Epithelial cell of proximal tubule (primary cell): ENCODE data around the gene LPIN2. TPM values are rescaled to one million over a fixed set of nuclear protein-coding genes. Genes with fewer than 3 reads are reported as not detected.
A peak's percentile ranks its signal among the peaks of the same experiment; 100 is the strongest.

Experiments
- DNase-seq: peaks from one replicate; pipeline ENCODE4 v3.0.0-alpha.2; 2011; ENCODE audit warnings: low read depth
- H3K4me3 ChIP-seq: 2 replicates; pipeline ENCODE4 v1.5.1; 2011; ENCODE audit warnings: low read depth, mild to moderate bottlenecking, low read length
- total RNA-seq: library from RNA; depleted of rRNA; stranded (reverse); fragments of >200 nt; gene quantifications from 2 replicates; pipeline ENCODE4 v1.2.3, GENCODE V29; 2015
- TF ChIP-seq, protein P1 (sequence below): conservative IDR thresholded peaks from 2 replicates; pipeline ENCODE4 v1.5.1; 2012; ENCODE audit warnings: low read depth, mild to moderate bottlenecking, low read length

LPIN2 gene
- total RNA-seq, 1 donor from 2014 or later, result 18.2 TPM

DNA sequence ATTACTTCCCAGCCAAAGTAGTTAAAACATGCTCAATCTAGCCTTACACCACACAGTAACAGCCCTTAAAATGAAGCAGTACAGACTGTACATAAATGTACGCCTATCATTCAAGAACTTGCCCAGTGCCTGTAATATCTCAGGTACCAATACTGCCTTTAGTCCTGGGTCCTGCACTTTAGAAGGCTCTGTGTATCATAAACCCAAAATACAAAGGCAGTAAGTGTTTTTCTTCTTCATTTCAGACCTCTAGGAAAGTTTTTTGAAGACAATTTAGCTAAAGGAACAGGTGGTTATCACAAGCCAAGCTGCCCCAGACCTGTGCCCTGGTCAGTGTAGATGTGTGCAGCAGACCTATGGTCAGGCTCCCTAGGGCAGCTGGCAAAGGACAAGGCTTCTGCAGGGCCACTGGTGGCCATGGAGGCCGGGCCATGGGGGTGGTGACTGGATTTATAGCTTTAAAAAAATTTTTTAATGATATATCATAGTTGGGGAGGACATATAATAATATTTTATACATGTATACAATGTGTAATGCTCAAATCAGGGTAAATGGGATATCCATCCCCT is 18.8 kb downstream of the LPIN2 start:
- TF ChIP-seq, protein P1, sequence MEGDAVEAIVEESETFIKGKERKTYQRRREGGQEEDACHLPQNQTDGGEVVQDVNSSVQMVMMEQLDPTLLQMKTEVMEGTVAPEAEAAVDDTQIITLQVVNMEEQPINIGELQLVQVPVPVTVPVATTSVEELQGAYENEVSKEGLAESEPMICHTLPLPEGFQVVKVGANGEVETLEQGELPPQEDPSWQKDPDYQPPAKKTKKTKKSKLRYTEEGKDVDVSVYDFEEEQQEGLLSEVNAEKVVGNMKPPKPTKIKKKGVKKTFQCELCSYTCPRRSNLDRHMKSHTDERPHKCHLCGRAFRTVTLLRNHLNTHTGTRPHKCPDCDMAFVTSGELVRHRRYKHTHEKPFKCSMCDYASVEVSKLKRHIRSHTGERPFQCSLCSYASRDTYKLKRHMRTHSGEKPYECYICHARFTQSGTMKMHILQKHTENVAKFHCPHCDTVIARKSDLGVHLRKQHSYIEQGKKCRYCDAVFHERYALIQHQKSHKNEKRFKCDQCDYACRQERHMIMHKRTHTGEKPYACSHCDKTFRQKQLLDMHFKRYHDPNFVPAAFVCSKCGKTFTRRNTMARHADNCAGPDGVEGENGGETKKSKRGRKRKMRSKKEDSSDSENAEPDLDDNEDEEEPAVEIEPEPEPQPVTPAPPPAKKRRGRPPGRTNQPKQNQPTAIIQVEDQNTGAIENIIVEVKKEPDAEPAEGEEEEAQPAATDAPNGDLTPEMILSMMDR, result no peak
- DNase-seq, result no peak
- no peak overlapping the region for H3K4me3 ChIP-seq

DNA sequence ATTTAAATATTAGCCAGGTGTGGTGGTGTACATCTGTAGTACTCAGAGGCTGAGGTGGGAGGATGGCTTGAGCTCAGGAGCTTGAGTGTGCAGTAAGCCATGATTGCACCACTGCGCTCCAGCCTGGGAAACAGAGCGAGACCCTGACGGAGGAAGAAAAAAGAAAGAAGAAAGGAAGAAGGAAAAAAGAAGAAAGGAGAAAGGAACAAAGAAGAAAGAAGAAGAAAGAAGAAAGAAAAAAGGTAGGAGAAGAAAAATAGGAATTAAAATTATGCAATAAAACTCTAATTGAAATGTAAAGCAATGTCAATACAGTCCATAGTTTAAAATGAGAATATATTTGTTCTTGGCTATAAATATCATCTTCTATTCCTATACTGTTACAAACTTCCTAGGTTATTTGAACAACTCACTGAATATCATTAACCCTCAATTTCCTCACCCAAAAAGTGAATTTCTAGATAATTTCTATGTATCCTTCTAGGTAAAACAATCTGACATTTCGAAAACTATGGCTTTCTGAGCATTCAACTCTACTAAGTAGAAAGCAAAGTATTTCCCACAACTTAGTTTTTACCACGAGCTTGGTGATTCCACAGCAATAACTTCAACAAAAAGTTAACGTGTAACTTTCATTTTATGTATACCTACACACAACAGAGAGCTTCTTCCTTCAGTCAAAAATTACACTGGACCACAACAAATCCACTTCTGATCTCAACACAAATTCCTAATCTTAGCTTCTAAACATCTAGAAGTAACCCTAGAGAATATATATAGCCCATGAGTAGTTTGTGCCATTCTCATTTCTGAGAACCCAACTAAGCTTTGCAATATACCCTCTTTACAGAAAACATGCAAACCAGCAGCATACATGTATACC is 19.7 kb downstream of the LPIN2 start:
- no peak overlapping the region for H3K4me3 ChIP-seq
- TF ChIP-seq, protein P1, result no peak
- DNase-seq, result no peak

DNA sequence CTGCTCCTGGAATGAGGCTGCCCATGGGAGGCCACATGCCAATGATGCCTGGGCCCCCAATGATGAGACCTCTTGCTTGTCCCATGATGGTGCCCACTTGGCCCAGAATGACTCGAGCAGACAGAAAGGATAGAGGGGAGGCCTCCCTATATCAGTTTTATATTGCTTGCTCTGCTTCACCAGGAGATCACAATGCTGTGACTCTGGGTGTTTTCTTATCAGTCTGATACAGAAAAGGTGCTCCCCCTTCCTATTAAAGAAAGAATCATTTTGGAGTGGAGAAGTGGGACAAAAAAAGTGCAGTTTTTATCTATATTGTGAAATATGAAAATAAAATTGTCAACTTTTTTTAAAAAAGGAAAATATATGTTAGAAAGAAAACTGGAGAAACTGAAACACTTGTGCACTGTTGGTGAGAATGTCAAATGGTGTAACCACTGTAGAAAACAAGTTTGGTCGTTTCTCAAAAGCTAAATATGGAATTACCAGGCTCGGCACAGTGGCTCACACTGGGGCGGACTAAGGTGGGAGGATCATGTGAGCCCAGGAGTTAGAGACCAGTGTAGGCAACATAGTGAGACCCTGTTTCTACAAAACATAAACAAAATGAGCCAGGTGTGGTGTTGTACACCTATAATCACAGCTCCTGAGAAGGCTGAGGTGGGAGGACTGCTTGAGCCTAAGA is 21.8 kb downstream of the LPIN2 start:
- H3K4me3 ChIP-seq, result no peak overlapping the region
- TF ChIP-seq, protein P1, result no peak
- DNase-seq, result no peak

DNA sequence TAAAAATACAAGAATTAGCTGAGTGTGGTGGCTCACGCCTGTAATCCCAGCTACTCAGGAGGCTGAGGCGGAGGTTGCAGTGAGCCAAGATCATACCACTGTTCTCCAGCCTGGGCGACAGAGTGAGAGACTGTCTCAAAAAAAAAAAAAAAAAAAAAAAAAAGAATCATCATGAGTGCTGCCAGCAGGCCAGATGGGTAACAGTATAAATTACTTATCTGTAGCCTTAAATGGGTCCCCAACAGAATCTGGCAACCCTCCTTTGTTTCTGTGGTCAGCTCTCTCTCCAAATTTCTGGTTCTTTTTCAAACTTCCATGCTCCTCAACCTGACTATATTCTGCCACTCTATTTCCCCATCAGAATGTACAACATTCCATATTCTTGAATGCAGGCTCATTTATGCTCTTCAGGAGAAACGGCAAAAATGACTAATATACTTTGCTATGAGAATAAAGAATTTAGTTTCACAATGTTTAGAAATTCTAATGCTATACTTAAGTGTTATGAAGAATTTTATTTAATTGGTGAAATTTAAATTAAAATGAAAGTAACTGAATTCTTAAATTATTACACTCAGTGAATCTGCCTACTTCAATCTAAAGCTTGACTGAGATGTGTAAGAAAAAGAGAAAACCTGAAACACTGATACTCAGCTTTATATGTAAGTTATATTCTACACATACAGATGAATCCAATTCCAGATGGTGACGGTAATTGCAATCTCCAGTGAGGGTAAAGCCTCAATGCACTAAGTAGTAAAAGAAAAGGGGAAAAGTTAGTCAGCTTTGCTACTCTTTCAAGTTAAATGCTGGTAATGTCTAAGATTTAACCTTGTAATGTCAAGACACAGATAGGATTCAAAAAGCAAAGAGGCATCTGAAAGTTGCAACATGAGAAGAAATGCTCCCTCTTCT is 24.8 kb downstream of the LPIN2 start:
- TF ChIP-seq, protein P1, result no peak
- no peak overlapping the region for H3K4me3 ChIP-seq
- no peak for DNase-seq

DNA sequence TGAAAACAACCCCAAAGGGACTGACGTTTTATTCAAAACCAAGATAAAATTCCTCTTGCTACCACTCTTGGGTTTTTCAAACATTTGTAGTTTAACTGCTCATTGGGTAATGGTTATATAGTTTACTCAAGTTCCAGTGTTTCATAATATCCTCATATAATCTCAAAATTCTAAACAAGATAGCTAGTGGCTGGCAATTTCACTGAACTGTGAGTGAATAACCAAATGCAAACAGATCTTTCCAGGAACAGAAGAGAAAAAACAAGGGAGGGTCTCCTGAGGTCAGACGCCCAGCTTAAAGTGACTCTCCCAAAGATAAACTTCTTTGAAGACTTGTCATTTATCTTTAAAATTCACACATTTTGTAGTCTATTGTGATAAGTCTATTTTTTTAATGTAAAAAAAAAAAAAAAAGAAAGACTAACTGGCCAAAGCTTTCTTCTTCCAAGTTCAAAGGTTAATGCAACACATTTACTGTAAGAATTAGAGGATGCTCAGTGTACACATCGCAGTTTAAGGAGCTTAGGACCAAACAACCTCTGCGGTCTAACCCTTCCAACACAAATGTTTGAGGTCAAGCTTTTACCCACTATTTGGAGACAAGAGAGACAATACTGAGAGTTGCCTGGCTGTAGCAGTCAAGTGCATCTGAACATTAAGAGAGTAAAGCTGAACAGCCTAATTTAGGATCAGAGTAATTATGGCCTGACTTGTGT is 26.6 kb downstream of the LPIN2 start:
- TF ChIP-seq, protein P1, result no peak
- DNase-seq, result no peak
- H3K4me3 ChIP-seq, result no peak overlapping the region

DNA sequence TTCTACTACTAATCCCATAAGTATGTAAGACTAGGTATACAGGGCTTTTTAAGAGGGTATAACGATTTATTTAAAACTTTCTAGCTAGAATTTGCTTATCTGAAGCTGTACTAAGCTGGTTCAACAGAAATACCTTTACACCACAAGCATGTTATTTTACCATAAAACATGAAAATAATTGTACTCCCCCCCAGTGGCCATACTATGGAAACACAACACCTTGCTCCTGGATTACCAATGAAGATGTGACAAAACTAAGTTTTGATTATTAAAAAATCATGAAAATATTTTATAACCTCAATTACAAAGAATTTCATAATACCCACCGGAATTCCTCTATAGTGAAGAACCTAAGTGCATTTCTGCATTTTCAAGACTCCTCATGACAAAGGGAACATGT is 27.3 kb downstream of the LPIN2 start:
- no peak overlapping the region for H3K4me3 ChIP-seq
- DNase-seq, result no peak
- TF ChIP-seq, protein P1, result peak; percentile 62
